Adrenal gland (tissue), 12 donors: Measurements from ENCODE around the gene CTTN. TPM values are rescaled to one million over a fixed set of nuclear protein-coding genes. Genes with fewer than 3 reads are reported as not detected.
A peak's percentile ranks its signal among the peaks of the same experiment; 100 is the strongest.

Source experiments
- DNase-seq, 7 donors: peaks; one replicate each; pipeline ENCODE4 v3.0.0-alpha.2; 2019 to 2020
- H3K27ac ChIP-seq, 5 donors: fragments of 200-600 bp; sonication (generic) in 4 of 5; 1 replicate in 3 of 5; 2 replicates in 2 of 5; pipeline versions ENCODE4 v1.5.1 to v1.8.0; 2016 to 2020; ENCODE audit warnings: mild to moderate bottlenecking in 1 of 5
- H3K27me3 ChIP-seq: fragments of 200-600 bp; 2 replicates; pipeline ENCODE4 v1.8.0; 2021
- H3K36me3 ChIP-seq, 2 donors: fragments of 200-600 bp; replicated peaks in 1 of 2; 1 replicate in 1 of 2; 2 replicates in 1 of 2; pipeline versions ENCODE4 v1.5.1 to v1.8.0; 2018 to 2022
- H3K4me1 ChIP-seq, 2 donors: fragments of 200-600 bp; replicated peaks in 1 of 2; 1 replicate in 1 of 2; 2 replicates in 1 of 2; pipeline versions ENCODE4 v1.5.1 to v1.8.0; 2018 to 2021
- H3K4me3 ChIP-seq, 4 donors: fragments of 200-600 bp; sonication (generic) in 3 of 4; one replicate each; pipeline ENCODE4 v1.5.1; 2016 to 2018
- H3K9me3 ChIP-seq, 3 donors: fragments of 200-600 bp; sonication (generic) in 1 of 3; replicated peaks in 1 of 3; 1 replicate in 2 of 3; 2 replicates in 1 of 3; pipeline versions ENCODE4 v1.5.1 to v1.8.0; 2016 to 2021
- CTCF ChIP-seq, 6 experiments: fragments of 450-650 bp in 4 of 6; fragments of 200-600 bp in 2 of 6; sonication (generic) in 1 of 6; IDR thresholded peaks; 1 replicate in 5 of 6; 2 replicates in 1 of 6; pipeline versions ENCODE4 v1.5.1 to v1.8.0; 2016 to 2021; ENCODE audit warnings: antibody characterized with exemption in 6 of 6, mild to moderate bottlenecking in 2 of 6, moderate library complexity in 1 of 6
- POLR2A ChIP-seq, 2 donors: fragments of 450-650 bp; IDR thresholded peaks; one replicate each; pipeline ENCODE4 v1.6.1; 2017; ENCODE audit warnings: antibody characterized with exemption in 2 of 2, mild to moderate bottlenecking in 2 of 2, moderate library complexity in 1 of 2
- WGBS, 4 donors: extraction: QIAGEN DNeasy Blood & Tissue Kit in 2 of 4; methylation state at CpG; one replicate each; pipeline versions ENCODE4 v1.1.5 to v1.1.7; 2013 to 2017; 5-methylcytosine and 5-hydroxymethylcytosine counted together
- intact Hi-C, 2 donors: fragments of 100-400 bp; cut with DNase I; formaldehyde crosslinking; loops; one replicate each; pipeline versions ENCODE4 v1.14.1 to v1.15.0; 2022 to 2023
- polyA plus RNA-seq, 3 donors: library from polyadenylated mRNA; stranded (reverse); fragments of 200-250 nt in 2 of 3; fragments of 350-450 nt in 1 of 3; fragmentation: Illumina TruSeq in 1 of 3; extraction: RNeasy Lipid Tissue Mini Kit (QIAGEN cat#74804) in 1 of 3; gene quantifications; one replicate each; pipeline ENCODE4 v1.2.3, GENCODE V29; 2013 to 2014
- total RNA-seq, 9 donors: library from RNA; depleted of rRNA in 4 of 9; stranded (reverse); fragments of >200 nt in 4 of 9; fragments of 120-200 nt in 1 of 9; fragmentation: NEBNext Ultra II Directional in 1 of 9; extraction: Animal tissue kit (Norgen Biotek cat#: 25700) in 1 of 9; gene quantifications; one replicate each; pipeline versions ENCODE4 v1.1.0 to v1.2.4, GENCODE V29; 2013 to 2023
- donor health status: healthy with polysubstance abuse.
- donor health status: Bipolar disorder and iron deficiency.
- donor health status: DM: yes; HTN: yes; CAD: no.
- donor health status: DM: no; HTN: no; CAD: no.
- donor health status: DM: no; HTN: no; CAD: no.
- donor health status: DM: yes; HTN: yes; CAD: no.

CTTN gene
- total and polyA plus RNA-seq, 12 donors, result 157 to 419 (median 266) TPM

- TF ChIP-seq POLR2A (IDR thresholded peaks at IDR 0.05), result no peak
- no peak for TF ChIP-seq CTCF (IDR thresholded peaks at IDR 0.05)
- H3K4me3 ChIP-seq, result no peak overlapping the region
- no peak overlapping the region for H3K27ac ChIP-seq
- H3K36me3 ChIP-seq, result no peaks in the 10 kb centered on the region
- H3K27me3 ChIP-seq, result no peaks in the 10 kb centered on the region
- H3K9me3 ChIP-seq, result no peaks in the 10 kb centered on the region
- DNase-seq, result no peak
- intact Hi-C loops, result no loop called here
- H3K4me1 ChIP-seq, result peaks cover 9 to 11% of the 10 kb centered on the region in 2 donors
- WGBS, 4 donors, result 87 to 95% (median 92%) methylated on average over 11 of the region's 11 CpGs
Observed at GRCh38 chr11:70478166-70478890, 80.0 kb downstream of the CTTN start.

GRCh38 chr11:70480711-70481110, 82.4 kb downstream of the CTTN start:
- H3K27ac ChIP-seq, result no peak overlapping the region
- peaks cover 9 to 11% of the 10 kb centered on the region in 2 donors for H3K4me1 ChIP-seq
- no peak overlapping the region for H3K4me3 ChIP-seq
- WGBS, 4 donors, result 92 to 96% (median 93%) methylated on average over 2 to 3 of the region's 3 CpGs
- intact Hi-C loops, result no loop called here
- no peaks in the 10 kb centered on the region for H3K27me3 ChIP-seq
- H3K9me3 ChIP-seq, result no peaks in the 10 kb centered on the region
- DNase-seq, result no peak
- no peak for TF ChIP-seq CTCF (IDR thresholded peaks at IDR 0.05)
- no peak for TF ChIP-seq POLR2A (IDR thresholded peaks at IDR 0.05)
- no peaks in the 10 kb centered on the region for H3K36me3 ChIP-seq

GRCh38 chr11:70481625-70482528, 83.5 kb downstream of the CTTN start:
- 64 to 86% (median 74%) methylated on average over 9 to 21 of the region's 21 CpGs for WGBS, 4 donors
- Histone ChIP-seq H3K4me3 (no peak overlapping the region), H3K27ac (peak overlapping the region in 4 of 5 donors; percentile 60 to 92 (median 78)), H3K9me3 (no peaks in the 10 kb centered on the region), H3K27me3 (no peaks in the 10 kb centered on the region), H3K4me1 (peaks cover 9 to 11% of the 10 kb centered on the region in 2 donors), H3K36me3 (no peaks in the 10 kb centered on the region)
- peak; percentile 77 to 95 (median 93) for DNase-seq
- intact Hi-C loops, result no loop called here
- TF ChIP-seq CTCF (IDR thresholded peaks at IDR 0.05) (no peak), POLR2A (IDR thresholded peaks at IDR 0.05) (peak in 1 of 2 donors; percentile 8)

- H3K4me3 ChIP-seq, result no peak overlapping the region
- intact Hi-C loops, result no loop called here
Observed at GRCh38 chr11:70482529-70482917, 84.2 kb downstream of the CTTN start.

More at GRCh38 chr11:70482529-70482917, 84.2 kb downstream of the CTTN start:
- H3K4me1 ChIP-seq, result peaks cover 9 to 11% of the 10 kb centered on the region in 2 donors
- DNase-seq, result peak in 3 of 7 donors; percentile 61 to 67 (median 62)
- H3K27ac ChIP-seq, result peak overlapping the region in 4 of 5 donors; percentile 60 to 92 (median 78)
- H3K9me3 ChIP-seq, result no peaks in the 10 kb centered on the region
- H3K27me3 ChIP-seq, result no peaks in the 10 kb centered on the region
- no peak for TF ChIP-seq POLR2A (IDR thresholded peaks at IDR 0.05)
- TF ChIP-seq CTCF (IDR thresholded peaks at IDR 0.05), result no peak
- 57 to 70% (median 61%) methylated on average over 11 to 12 of the region's 12 CpGs for WGBS, 4 donors
- H3K36me3 ChIP-seq, result no peaks in the 10 kb centered on the region
